ENCODE results near the gene B3GALT5.

DNA sequence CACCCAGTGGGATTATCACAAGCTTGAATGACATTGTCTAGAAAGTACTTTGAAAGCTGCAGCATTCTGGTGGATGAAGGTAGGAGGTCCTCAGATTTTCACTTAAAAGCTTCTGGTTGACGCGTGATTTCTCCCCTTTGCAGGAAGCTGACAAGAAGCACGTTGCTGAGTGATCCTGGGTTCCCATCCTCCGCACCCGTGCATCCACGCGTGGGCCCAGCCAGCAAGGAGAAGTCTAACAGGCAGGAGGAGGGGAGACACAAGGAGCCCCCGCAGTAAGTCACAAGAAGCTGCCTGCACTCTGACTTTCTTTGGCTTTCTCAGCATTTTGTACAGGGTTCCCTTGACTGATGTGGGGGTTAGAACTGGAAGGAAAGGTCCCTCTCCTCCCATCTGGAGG, 7.8 kb upstream of the B3GALT5 start:
- TF ChIP-seq, protein P1, sequence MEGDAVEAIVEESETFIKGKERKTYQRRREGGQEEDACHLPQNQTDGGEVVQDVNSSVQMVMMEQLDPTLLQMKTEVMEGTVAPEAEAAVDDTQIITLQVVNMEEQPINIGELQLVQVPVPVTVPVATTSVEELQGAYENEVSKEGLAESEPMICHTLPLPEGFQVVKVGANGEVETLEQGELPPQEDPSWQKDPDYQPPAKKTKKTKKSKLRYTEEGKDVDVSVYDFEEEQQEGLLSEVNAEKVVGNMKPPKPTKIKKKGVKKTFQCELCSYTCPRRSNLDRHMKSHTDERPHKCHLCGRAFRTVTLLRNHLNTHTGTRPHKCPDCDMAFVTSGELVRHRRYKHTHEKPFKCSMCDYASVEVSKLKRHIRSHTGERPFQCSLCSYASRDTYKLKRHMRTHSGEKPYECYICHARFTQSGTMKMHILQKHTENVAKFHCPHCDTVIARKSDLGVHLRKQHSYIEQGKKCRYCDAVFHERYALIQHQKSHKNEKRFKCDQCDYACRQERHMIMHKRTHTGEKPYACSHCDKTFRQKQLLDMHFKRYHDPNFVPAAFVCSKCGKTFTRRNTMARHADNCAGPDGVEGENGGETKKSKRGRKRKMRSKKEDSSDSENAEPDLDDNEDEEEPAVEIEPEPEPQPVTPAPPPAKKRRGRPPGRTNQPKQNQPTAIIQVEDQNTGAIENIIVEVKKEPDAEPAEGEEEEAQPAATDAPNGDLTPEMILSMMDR (IDR thresholded peaks at IDR 0.05) = no peak
- TF ChIP-seq EZH2 (IDR thresholded peaks at IDR 0.05; ENCODE audit: borderline replicate concordance, insufficient read depth, low read depth, low read length, poor library complexity, severe bottlenecking) = no peak

All from B cell (primary cell).